ENCODE measurements around the gene PMEPA1.

- TF ChIP-seq, protein P1, sequence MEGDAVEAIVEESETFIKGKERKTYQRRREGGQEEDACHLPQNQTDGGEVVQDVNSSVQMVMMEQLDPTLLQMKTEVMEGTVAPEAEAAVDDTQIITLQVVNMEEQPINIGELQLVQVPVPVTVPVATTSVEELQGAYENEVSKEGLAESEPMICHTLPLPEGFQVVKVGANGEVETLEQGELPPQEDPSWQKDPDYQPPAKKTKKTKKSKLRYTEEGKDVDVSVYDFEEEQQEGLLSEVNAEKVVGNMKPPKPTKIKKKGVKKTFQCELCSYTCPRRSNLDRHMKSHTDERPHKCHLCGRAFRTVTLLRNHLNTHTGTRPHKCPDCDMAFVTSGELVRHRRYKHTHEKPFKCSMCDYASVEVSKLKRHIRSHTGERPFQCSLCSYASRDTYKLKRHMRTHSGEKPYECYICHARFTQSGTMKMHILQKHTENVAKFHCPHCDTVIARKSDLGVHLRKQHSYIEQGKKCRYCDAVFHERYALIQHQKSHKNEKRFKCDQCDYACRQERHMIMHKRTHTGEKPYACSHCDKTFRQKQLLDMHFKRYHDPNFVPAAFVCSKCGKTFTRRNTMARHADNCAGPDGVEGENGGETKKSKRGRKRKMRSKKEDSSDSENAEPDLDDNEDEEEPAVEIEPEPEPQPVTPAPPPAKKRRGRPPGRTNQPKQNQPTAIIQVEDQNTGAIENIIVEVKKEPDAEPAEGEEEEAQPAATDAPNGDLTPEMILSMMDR (conservative IDR thresholded peaks at IDR 0.05 in 1 of 2, IDR thresholded peaks at IDR 0.05 in 1 of 2; ENCODE audit: extremely low read depth in 1 of 2, insufficient read depth in 1 of 2, low read depth in 1 of 2, low read length in 2 of 2), result no peak
- no peak for TF ChIP-seq EZH2 (IDR thresholded peaks at IDR 0.05; ENCODE audit: borderline replicate concordance, low read length)
Measured at GRCh38 chr20:57665589-57665971, 44.2 kb downstream of the PMEPA1 start.
